NCI-H2196 (cell line): Measurements from ENCODE around the gene GNB1L.
"Not testable (repeated sequence)": the region's sequence is repeated elsewhere in the genome, so short reads cannot be mapped to it uniquely, and the experiment has no call there.

ENCODE experiments used
- DNase-seq: peaks from one replicate; lab custom pipeline; 2025; ENCODE audit not compliant: unreplicated experiment; lab: John Stamatoyannopoulos, UW

GNB1L gene

DNA sequence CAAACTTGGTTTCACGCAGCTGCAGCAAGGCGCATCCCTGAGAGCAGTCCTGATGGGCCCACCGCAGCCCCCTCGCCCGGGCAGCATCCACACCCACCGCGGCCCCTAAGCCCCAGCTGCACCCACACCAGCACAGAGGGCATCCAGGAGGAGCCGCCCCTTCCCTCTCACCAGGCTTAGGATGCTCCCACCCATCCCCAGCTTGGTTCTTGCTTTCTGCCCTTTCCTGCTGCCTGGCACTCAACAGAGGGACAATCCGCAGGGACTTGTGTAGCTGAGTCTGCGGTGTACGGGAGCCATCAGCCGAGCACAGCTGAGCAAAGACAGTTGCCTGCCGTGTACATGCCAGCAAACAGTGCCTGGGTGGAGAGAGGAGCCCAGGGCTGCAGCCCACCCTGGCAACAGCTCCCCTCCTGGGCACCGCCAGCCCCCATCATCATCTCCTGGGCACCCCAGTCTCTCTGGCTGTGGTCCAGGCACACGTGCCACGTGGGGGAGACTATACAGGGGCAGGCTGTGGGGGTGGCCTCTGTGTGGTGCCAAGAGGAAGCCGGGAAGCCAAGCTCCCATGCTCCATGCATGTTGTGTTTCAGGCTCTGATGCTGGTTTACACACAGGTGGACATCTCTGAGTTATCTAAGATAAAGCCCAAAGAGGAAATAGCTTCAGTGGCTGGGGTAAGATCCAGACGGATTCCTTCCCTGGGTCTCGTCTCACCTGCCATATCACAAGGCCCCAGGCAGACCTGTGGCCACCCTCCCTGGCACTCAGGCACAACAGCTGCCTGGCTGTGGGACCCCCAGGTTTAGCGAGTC is 36.0 kb upstream of the GNB1L start:
- no peak for DNase-seq

DNA sequence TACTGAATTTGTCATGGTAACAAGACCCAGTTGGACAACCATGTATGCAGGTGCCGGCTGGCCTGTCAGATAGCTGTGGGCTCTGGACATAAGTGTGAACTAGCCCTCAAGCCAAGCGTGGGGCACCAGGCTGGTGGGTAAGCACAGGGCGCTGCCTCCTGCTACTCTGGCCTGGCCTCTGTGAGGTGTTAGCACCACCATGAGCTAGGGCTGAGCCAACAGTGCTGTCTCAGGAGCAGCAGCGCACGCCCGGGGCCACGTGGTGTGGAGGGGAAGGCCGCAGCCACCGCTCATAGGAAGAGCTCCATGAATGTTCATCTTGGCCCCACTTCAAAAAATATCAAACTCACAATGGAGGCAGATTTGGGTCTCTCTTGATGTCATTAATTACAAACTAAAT is 35.3 kb upstream of the GNB1L start:
- no peak for DNase-seq

DNA sequence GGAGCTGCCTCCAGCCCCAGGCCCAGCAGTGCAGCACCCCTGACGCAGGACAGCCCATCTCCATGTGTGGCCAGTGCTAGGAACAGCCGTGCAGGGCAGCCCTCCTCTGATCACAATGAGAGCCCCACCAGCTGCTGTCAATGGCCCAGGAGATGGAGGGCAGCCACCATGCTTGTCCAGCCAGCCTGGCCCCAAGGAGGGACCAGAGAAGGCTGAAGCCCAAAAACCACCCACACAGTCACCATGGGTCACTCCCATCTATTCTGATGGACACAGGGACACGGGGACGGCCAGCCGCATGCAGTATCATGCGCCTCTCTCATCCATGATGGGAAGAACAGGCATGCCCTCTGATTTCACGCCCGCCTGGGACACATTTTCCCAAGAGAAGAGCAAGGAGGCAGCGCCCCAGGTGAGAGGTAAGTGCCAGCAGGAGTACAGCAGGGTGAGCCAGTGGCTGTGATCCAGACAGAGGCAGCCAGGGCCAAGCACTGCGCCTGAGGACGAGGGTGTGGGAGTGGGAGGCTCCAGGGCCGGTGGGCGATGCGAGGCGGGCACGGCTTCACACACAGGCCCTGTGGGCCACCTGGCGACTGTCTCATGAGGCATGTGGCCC is 33.6 kb upstream of the GNB1L start:
- no peak for DNase-seq

DNA sequence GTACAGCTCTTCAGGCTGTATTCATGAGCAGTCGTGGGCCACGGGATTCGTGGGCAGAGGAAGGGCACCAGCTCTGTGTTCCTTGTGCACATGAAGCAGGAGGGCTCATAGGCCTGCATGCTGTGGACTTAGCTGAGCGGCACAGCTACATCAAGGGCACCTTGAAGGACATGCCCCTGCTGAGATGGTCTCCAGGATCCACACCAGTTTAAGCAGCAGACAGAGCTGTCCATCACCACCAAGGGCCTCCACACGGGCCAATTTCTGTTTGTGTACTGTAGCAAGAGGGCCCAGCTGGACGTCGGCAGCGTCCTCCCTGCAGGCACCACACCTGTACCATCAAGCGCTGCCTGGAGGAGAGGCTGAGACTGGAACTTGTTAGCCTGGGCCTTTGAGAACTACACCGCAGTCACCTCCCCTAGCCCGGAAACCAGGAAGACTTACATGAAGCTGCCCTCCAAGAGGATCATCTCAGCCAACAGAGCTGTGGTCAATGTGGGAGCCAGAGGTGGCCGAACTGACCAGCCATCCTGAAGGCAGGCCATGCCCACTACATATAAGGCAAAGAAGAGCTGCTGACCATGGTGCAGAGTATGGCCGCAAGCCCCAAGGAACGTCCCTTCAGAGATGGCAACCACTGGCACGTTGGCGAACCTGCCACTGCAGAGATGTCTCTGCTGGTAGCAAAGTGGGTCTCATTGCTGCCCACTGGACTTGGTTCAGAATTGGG is 32.7 kb upstream of the GNB1L start:
- no peak for DNase-seq

DNA sequence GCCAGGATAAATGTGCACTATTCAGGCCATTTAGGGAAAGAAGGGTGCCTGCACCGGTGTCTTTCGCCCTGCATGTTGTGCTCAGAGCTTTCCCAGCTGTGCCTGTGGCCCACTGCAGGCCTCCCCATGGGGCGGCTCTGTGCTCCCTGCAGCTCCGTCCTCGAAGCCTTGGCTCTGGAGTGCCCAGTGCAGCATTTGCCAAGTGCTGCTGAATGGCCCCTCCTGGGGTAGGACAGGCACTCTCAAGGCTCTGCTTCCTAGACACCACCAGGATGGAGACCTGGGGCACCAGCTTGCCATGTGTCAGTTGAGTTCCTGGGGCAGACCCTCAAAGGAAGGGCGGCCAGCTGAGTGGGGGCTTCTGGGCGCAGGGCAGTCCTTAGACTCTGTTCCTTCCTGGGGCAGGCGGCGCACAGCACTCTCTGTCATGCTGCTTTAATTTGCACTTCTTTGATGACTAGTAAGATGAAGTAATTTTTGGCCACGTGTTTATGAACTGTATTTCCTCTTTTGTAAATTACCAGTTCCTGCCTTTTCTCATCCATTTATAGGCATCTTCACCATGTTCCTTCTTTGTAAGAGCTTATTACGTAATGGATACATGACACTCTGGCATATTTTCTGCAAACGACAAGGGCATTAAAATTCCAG is 32.1 kb upstream of the GNB1L start:
- peak; percentile 6 for DNase-seq

DNA sequence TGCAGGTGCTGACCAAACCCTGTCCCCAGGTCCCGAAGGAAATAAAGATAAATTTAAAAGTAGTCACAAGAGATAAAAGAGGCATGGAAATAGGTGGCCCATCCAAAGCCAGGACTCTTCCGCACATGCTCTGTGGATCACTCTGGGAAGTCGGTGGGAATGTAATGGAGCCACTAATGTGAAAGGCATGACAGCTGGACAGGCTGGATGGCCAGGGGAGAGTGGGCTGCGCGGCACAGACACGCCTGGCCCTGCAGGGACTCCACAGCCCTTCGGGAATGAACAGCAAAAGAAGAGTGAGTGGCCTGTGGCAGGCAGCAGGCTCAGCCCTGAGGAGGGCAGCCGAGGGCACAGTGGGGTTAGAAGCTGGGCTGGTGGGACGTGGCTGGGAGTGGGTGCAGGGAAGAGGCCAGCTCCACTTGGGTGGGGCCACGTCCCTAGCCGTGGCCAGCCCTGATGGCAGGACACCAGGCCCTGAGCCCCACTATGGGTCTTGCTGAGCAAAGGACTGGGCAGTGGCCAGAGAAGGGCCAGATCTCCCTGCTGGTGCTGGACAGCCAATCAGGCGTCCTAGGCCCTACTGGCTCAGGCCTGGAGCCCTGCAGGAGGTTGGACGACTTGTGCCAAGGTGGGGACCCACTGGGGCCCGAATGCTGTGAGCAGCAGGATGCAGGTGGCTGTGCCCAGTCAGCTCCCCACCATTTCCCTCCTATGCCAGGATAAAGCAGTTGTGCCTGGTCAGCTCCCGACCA is 31.3 kb upstream of the GNB1L start:
- no peak for DNase-seq

DNA sequence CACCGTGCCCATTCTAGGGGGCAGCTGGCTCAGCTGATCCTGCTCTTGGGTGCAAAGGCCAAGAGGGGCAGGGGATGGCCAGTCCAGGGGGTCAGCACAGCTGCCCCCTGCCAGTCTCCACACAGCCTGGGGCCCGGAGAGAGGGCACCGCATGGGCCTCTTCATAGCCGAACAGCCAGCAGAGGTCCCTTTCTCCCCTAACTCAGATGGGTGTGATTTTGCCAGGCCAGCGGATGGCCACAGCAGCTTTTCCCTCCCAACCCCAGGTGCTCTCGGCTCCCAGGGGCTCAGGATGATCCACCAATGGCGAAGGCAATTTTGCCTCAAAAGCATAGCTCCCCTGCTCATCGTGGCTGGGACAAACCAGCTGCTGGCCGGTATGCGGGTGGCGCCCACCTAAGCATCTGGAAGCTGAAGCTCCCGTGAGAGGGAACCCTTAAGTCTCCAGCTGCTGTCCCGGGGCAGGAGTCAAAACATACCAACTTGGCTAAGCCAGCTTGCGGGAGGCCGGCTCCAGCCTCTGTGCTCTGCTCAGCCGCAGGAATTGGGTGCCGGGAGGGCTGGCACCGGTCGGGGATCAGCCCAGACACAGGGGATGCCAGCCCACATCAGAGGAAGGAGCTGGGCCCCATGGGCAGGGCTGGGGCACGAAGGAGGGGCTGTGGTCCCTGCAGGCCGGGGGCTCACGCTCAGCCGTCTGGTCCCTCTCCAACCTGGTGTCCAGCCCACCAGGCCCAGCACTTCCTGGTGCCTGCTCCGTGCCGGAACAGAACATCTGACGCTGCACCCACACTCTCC is 30.5 kb upstream of the GNB1L start:
- no peak for DNase-seq

DNA sequence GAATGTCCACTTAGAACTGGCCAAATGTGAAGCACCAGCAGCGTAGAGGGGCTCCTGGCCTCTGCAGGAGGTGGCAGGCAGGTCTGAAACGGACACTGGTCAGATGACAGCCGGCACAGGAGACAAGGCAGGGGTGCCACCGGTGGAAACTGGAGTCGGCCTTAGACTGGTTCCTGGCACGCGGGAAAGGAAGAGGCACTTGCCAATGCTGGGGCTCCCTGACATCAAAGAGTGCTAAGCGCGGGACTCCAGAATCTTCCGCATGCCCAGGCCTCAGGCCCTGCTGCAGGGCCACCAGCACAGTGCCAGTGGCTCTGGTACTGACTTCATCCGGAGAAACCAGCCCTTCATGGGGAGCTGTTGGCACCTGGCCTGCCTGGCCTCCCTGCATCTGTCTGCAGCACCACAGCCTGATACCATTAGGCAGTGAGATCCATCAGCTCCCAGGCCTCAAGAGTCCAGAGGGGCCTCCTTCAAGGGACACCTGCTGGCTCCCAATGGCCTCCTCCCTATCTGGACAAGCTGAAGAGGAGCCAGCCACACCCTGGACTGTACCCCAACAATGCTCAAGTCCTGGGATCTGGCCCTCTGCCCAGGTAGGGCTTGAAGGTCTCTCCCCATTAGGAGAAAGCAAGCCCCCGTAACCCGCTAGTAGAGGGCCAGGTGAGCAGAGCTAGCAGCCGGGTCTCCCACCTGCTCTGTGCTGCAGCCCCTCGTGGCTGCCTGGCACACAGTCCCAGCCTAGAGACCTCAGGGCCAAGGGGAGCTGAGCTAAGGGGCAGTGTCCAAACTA is 29.7 kb upstream of the GNB1L start:
- DNase-seq, result no peak

DNA sequence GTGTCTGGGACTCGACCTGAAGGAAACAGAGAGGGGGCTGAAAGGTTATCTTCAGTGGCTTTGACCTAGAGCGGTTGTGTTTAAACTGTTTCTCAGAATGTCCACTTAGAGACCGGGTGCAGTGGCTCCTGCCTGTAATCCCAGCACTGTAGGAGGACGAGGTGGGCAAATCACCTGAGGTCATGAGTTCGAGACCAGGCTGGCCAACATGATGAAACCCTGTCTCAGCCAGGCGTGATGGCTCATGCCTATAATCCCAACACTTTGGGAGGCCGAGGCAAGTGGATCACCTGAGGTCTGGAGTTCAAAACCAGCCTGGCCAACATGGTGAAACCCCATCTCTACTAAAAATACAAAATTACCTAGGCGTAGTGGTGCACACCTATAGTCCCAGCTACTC is 28.8 kb upstream of the GNB1L start:
- DNase-seq, result not testable (repeated sequence)

DNA sequence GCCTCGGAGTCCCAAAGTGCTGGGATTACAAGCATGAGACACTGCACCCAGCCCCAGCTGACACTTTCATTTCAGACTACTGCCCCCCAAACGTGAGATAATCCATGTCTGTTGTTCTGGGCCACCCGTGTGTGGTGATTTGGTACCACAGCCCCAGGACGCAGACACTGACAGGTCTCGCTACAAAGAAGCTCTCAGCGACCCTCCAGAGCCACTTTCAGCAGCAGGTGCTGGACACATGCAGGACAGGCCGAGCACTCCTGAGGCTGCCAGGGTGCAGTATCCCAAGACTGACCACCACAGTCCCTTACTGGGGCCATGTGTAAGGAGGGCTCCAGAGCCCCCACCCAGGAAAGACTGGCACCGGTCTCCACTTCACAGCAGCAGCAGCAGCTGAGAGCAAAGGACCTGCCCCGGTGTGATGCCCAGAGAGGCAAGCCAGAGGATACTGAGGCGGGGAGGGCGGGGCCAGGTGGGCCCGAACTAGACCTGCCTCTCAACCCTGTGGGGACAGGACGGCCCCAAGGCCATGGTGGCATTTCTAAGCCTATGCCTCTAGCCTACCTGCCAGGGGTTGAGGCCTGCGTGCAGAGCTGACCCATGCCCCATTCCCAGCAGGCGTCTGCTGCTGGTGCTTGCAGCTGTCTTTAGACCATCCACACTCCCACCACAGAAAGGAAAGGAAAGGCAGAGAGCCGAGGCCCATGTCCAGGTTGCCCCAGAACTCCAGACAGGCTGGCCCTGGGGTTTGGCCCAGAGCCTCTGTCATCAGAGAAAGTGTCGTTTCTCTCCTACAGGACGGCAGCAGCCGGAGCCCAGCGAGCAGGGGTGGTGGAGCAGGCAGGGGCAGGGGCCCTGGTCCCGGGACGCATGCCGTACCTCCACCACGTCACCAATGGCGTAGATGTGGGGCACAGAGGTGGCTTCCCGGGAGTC is 28.0 kb upstream of the GNB1L start:
- DNase-seq, result no peak

DNA sequence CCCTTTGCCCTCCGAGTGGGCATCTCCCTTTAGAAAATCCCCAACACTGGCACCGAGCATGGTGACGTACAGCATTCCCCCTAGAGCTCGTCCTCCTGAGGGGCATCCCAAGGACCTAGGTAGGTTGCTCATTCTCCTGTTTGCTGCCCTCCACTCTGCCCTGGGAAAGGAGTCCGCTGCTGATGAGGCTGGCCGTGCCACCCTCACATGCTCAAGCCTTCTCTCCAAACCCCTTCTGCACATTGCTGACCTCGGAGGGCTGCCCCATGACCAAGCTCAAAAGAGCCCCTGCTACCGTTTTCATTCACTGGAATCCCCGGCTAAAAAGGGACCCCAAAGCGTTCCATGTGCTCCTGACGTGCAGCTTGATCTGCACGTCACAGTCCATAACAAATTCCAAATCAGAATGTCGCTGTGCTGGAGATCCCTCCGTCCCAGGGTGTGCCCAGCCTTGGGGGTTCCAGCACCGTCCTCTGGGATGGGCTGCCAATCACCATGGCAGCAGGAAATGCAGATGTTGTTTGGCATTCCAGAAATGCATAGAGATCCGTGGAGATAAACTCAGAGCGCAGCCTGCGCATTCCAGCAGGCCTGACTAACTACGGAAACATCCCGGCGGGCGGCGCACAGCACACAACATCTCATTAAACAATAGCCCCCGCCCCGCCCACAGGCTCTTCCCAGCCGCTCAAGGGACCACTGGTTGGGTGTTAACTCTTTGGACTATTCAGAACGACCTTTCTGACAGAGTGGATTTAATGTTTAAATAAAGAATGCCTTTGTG is 26.3 kb upstream of the GNB1L start:
- DNase-seq, result no peak

DNA sequence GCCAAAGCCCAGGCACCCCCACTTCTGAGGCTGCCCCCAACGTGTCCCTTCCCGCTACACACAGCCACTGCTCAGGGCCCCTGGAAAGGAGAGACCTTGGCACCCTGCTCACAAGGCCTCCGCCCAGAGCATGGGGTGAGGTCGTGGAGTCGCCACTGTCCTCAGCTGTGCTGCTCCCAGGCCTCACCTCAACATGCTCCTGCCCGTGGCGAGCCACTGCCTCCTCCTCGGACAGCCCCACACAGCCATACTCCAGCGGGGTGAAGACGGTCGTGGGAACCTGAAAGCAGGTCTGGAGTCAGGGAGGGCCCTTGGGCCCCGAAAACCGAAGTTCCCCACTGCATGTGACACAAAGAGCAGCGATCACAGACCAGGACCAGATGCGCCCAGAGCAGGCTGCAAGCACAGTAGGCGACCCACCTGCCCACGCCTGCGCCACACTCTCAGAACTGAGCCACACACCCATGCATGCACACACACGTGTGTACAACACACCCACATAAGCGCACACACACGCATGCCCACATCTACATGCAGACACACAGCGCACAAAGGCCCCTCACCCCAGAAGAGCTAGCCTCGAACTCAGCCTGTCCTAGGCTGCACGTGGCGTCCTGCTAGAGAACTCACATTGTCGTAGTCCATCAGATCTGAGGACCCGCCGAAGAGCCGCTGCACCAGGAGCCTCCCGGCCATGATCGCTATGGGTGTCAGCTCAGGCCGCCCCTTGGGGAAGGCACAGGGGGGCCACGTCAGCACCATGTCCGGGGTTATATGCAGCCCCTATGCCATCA is 25.5 kb upstream of the GNB1L start:
- no peak for DNase-seq

DNA sequence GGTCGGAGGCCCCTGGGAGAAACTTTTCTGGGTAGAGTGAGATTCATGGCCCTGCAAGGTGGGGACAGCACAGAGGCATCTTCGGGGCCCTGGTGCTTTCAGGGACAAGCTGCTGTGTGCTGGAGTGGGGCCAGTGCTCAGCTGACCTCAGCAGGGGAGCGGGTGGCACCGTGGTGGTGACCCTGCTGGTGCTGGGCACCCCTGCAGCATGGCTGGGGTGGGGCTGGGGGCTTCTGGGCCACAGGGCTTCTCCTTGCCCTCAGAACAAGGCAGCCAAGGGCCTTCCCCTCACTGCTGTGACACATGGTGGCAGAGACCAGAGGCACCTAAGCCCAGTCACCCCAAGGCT is 24.9 kb upstream of the GNB1L start:
- DNase-seq, result no peak

DNA sequence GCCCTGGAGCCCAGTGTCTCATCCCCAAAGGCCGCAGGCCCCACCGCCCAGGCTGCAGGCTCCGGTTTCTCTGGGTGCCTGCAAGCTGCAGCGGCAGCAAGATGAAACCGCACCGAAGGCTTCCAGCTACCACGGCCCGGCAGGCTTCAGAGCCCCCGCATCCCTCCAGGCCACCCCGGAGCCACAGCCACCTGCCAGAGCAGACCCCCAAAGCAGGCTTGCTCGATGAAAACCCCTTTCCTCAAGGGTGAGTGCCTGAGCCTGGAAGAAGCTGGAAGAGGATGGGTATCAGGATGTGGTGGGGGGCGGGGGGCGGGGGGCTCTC is 24.5 kb upstream of the GNB1L start:
- DNase-seq, result no peak

DNA sequence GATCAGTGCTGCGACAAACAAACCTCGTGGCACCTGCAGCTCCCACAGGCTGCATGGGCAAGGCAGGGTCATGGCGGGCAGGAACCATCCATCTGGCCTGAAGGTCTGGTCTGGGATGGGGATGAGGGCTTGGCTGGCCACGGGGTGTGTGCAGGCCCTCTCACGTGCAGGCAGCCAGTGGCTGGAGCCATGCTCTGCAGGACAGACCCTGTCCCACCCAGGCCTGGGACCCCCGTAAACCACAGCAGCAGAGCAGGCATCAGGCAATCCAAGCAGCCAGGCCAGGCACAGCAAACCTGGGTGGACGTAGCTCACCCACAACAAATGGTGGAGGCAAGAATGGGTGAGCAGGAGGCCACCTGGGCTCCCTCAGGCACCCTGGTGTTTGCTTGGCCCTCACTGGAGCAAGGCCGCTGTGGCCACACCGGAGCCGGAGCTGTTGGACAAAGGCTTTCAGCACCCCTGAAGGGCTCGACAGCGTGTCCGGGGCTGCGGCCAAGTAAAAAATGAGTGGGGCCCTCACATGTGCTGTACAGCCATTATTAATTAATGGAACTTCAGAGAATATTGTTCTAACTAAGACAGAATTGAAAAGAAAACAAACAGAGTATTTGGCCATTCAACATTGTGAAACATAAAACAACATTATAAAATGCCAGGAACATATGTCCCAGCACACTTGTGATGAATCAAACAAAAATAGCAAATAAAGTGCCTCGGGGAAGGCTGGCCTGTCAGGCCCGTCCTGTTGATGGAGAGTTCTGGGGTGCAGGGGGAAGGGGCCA is 24.0 kb upstream of the GNB1L start:
- no peak for DNase-seq
